OCI-LY3 (cell line): ENCODE data around the gene TTPAL.

Source experiments
- H2AFZ ChIP-seq: fragments of 200-600, 300-600 bp; shearing (Covaris generic); 2 replicates; pipeline ENCODE4 v1.6.0; 2014; ENCODE audit warnings: antibody characterized with exemption, low read depth, low read length
- H3K27ac ChIP-seq: fragments of 200-600, 300-600 bp; sonication (generic); 2 replicates; pipeline ENCODE4 v1.5.1; 2014; ENCODE audit warnings: mild to moderate bottlenecking, low read length, moderate library complexity, mixed read lengths
- H3K27me3 ChIP-seq: fragments of 200-600, 300-600 bp; sonication (generic); 2 replicates; pipeline ENCODE4 v1.6.1; 2014; ENCODE audit warnings: low read depth, low read length, mixed read lengths
- H3K36me3 ChIP-seq: fragments of 200-600, 300-600 bp; sonication (generic); replicated peaks from 2 replicates; pipeline ENCODE3; 2014; ENCODE audit warnings: low read depth, low read length, mixed read lengths
- H3K4me1 ChIP-seq: fragments of 300-600, 200-600 bp; sonication (generic); 2 replicates; pipeline ENCODE4 v1.6.1; 2014; ENCODE audit warnings: low read length, mixed read lengths
- H3K4me2 ChIP-seq: fragments of 200-600, 300-600 bp; sonication (generic); 2 replicates; pipeline ENCODE4 v1.6.1; 2014; ENCODE audit warnings: low read length, mixed read lengths
- H3K4me3 ChIP-seq: fragments of 300-600, 200-600 bp; sonication (generic); 2 replicates; pipeline ENCODE4 v1.5.1; 2014; ENCODE audit warnings: antibody characterized with exemption, mild to moderate bottlenecking, low read length, moderate library complexity
- H3K79me2 ChIP-seq: fragments of 300-600, 200-600 bp; shearing (Covaris generic); 2 replicates; pipeline ENCODE4 v1.6.1; 2014; ENCODE audit warnings: mild to moderate bottlenecking, low read length, mixed read lengths
- H3K9ac ChIP-seq: fragments of 300-600, 200-600 bp; shearing (Covaris generic); 2 replicates; pipeline ENCODE4 v1.6.0; 2014; ENCODE audit warnings: mild to moderate bottlenecking, low read length, moderate library complexity
- H3K9me3 ChIP-seq: fragments of 200-600, 300-600 bp; shearing (Covaris generic); 2 replicates; pipeline ENCODE4 v1.6.1; 2014; ENCODE audit warnings: low read length, mixed read lengths; ENCODE audit not compliant: insufficient read depth
- H4K20me1 ChIP-seq: fragments of 200-600, 300-600 bp; sonication (generic); 2 replicates; pipeline ENCODE4 v1.6.1; 2016; ENCODE audit warnings: low read length, mixed read lengths; ENCODE audit not compliant: insufficient read depth
- CTCF ChIP-seq: fragments of 200-600, 300-600 bp; sonication (generic); IDR thresholded peaks from 2 replicates; pipeline ENCODE4 v1.5.1; 2014; ENCODE audit warnings: antibody characterized with exemption, low read length, low read depth
- EZH2phosphoT487 ChIP-seq: fragments of 200-600 bp; shearing (Covaris generic); IDR thresholded peaks from 2 replicates; pipeline ENCODE4 v1.6.1; 2018; ENCODE audit warnings: antibody characterized with exemption, mixed run types, low read depth

The TTPAL gene

GRCh38 chr20:44475372-44475693 lies 341 bp upstream of the TTPAL start:
- Histone ChIP-seq H3K4me1 (peaks cover 11% of the 10 kb centered on the region), H4K20me1 (no peaks in the 10 kb centered on the region), H3K79me2 (peaks cover 16% of the 10 kb centered on the region), H2AFZ (peak overlapping the region; percentile 81), H3K4me3 (peak overlapping the region; percentile 89), H3K9me3 (no peaks in the 10 kb centered on the region), H3K9ac (peak overlapping the region; percentile 91), H3K4me2 (peak overlapping the region; percentile 86), H3K27ac (no peak overlapping the region), H3K27me3 (peaks cover 9% of the 10 kb centered on the region), H3K36me3 (no peaks in the 10 kb centered on the region)
- TF ChIP-seq CTCF (no peak), EZH2phosphoT487 (no peak)

- Histone ChIP-seq H3K4me3 (no peak overlapping the region), H3K4me2 (peak overlapping the region; percentile 86), H3K9me3 (no peaks in the 10 kb centered on the region)
Observed at GRCh38 chr20:44477151-44477550, 1.5 kb downstream of the TTPAL start.

GRCh38 chr20:44478206-44478605 lies 2.5 kb downstream of the TTPAL start:
- H3K36me3 ChIP-seq = peaks cover 9% of the 10 kb centered on the region
- TF ChIP-seq CTCF = no peak
- no peak for TF ChIP-seq EZH2phosphoT487
- no peak overlapping the region for H3K4me2 ChIP-seq
- H3K79me2 ChIP-seq = peaks cover 16% of the 10 kb centered on the region
- no peak overlapping the region for H2AFZ ChIP-seq
- H3K9me3 ChIP-seq = no peaks in the 10 kb centered on the region
- no peak overlapping the region for H3K4me3 ChIP-seq
- H4K20me1 ChIP-seq = no peaks in the 10 kb centered on the region
- no peaks in the 10 kb centered on the region for H3K27me3 ChIP-seq
- H3K4me1 ChIP-seq = peaks cover 11% of the 10 kb centered on the region
- no peak overlapping the region for H3K9ac ChIP-seq
- H3K27ac ChIP-seq = no peak overlapping the region

More at GRCh38 chr20:44477151-44477550, 1.5 kb downstream of the TTPAL start:
- H3K27ac ChIP-seq = no peak overlapping the region
- peaks cover 16% of the 10 kb centered on the region for H3K79me2 ChIP-seq
- H3K4me1 ChIP-seq = peaks cover 11% of the 10 kb centered on the region
- no peak overlapping the region for H2AFZ ChIP-seq
- no peaks in the 10 kb centered on the region for H4K20me1 ChIP-seq
- no peak overlapping the region for H3K9ac ChIP-seq
- H3K27me3 ChIP-seq = no peaks in the 10 kb centered on the region
- TF ChIP-seq EZH2phosphoT487 = no peak
- TF ChIP-seq CTCF = no peak
- peaks cover 7% of the 10 kb centered on the region for H3K36me3 ChIP-seq

GRCh38 chr20:44479643-44480042 lies 4.0 kb downstream of the TTPAL start:
- Histone ChIP-seq H3K27ac (no peak overlapping the region), H3K4me3 (no peak overlapping the region), H3K4me2 (no peak overlapping the region), H3K9ac (no peak overlapping the region), H4K20me1 (no peaks in the 10 kb centered on the region), H3K27me3 (no peaks in the 10 kb centered on the region), H3K4me1 (peaks cover 11% of the 10 kb centered on the region), H3K9me3 (no peaks in the 10 kb centered on the region), H3K79me2 (peaks cover 16% of the 10 kb centered on the region), H3K36me3 (peaks cover 18% of the 10 kb centered on the region), H2AFZ (no peak overlapping the region)
- TF ChIP-seq CTCF (no peak), EZH2phosphoT487 (no peak)
